ENCODE results near the gene CTBS.

Gene CTBS, protein sequence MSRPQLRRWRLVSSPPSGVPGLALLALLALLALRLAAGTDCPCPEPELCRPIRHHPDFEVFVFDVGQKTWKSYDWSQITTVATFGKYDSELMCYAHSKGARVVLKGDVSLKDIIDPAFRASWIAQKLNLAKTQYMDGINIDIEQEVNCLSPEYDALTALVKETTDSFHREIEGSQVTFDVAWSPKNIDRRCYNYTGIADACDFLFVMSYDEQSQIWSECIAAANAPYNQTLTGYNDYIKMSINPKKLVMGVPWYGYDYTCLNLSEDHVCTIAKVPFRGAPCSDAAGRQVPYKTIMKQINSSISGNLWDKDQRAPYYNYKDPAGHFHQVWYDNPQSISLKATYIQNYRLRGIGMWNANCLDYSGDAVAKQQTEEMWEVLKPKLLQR

DNA sequence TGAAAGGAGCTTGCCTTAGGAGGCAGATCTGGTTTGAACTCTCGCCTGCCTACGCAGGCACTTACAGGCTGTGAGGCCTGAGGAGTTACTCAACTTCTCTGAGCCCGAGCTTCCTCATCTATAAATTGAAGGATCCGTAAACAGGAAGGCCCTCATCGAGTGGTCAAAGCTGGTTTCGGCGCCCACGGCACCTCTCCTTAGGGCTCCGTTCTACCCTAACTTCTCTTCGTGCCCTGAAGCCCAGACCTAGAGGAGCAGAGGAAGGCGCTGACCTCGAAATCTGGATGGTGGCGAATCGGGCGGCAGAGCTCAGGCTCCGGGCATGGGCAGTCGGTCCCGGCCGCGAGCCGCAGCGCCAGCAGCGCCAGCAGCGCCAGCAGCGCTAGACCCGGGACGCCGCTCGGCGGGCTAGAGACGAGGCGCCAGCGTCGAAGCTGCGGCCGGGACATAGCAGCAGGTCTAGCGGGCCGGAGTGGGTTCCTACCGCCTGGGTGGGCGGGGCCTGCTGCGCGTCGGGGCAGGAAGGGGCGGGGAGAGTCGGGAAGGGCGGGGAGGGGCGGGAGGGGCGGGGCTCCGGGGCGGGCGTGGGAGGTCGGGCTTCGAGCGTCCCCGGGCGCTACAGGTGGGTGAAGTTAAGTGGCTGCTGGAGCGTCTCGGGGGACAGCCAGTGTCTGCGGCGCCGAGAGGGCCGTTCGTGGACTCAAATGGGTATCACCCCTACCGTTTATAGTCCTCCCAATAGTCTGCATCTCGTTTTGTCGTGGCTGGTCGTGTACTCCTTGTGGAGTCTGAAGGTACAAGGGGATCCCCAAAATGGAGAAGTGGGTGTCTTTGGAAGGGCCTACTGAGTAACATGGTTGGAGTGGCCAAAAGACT lies at the start of gene CTBS:
TSS of gene CTBS (minus strand) at position 474 of the 876 bp plus-strand sequence. CDS start at position 449, 25 bp downstream.
- TF ChIP-seq, protein P1, sequence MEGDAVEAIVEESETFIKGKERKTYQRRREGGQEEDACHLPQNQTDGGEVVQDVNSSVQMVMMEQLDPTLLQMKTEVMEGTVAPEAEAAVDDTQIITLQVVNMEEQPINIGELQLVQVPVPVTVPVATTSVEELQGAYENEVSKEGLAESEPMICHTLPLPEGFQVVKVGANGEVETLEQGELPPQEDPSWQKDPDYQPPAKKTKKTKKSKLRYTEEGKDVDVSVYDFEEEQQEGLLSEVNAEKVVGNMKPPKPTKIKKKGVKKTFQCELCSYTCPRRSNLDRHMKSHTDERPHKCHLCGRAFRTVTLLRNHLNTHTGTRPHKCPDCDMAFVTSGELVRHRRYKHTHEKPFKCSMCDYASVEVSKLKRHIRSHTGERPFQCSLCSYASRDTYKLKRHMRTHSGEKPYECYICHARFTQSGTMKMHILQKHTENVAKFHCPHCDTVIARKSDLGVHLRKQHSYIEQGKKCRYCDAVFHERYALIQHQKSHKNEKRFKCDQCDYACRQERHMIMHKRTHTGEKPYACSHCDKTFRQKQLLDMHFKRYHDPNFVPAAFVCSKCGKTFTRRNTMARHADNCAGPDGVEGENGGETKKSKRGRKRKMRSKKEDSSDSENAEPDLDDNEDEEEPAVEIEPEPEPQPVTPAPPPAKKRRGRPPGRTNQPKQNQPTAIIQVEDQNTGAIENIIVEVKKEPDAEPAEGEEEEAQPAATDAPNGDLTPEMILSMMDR (conservative IDR thresholded peaks at IDR 0.05; ENCODE audit: low read depth), result no peak
- DNase-seq (ENCODE audit: low spot score), result peak; percentile 96
- CTCF ChIA-PET, result interaction anchor here (0.6 to 3.2 kb wide), 4 partner anchors 9 to 46 kb away, joined by 3 to 9 read pairs (median 4); no protein-coding TSS in a partner anchor
- POLR2A ChIA-PET (ENCODE audit: low non-redundant PET), result no interaction called here
- peak within 1 kb of the TSS; percentile 90 for H3K27ac ChIP-seq

DNA sequence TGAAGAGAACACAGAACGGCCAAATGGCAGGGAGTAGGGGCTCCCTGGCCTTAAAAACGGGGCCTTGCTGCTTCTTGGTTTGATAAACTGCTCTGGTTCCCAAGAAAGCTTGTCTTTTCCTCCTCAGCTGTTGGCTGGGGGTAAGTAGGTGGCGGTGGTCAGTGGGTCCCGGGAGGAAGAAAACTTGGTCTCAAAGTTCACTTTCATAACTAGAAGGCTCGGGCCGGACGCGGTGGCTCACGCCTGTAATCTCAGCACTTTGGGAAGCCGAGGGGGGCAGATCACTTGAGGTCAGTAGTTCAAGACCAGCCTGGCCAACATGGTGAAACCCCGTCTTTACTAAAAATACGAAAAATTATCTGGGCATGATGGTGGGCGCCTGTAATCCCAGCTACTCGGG lies 47.3 kb upstream of the CTBS start:
- TF ChIP-seq, protein P1 (conservative IDR thresholded peaks at IDR 0.05; ENCODE audit: low read depth), result no peak
- DNase-seq (ENCODE audit: low spot score), result no peak
- CTCF ChIA-PET, result interaction anchor here (0.6 to 0.7 kb wide), 3 partner anchors 122 to 160 kb away, joined by 3 to 4 read pairs (median 3); no protein-coding TSS in a partner anchor
- POLR2A ChIA-PET (ENCODE audit: low non-redundant PET), result no interaction called here
- H3K27ac ChIP-seq, result no peak overlapping the region

DNA sequence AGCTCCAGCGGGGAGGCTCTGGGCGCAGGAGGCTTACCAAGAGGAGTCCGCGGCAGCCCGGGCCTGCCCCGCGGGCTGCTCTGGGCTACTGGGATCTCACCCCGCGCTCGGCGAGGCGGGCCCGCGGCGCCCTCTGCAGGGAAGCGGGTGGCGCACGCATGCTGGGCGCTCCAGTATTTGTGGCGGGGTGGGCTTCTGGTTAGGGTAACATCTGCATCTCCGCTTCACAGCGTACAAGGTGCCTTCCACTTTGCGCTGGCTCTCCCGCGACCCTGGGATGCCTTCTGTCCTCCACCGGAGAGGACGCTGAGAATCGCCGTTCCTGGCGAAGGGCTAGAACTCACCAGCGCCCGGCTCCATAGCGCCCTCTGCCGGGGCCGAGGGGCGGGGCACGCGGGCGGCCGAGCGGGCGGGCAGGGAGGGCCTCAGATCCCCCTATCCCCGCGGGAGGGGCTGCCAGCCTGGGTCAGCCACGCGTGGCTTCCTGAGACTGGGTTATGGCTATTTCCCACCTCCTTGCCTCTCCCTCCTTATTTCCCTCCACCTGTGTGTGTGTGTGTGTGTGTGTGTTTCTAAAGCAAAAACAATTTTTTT lies 46.6 kb upstream of the CTBS start:
- H3K27ac ChIP-seq, result peak overlapping the region; percentile 61
- peak; percentile 73 for DNase-seq (ENCODE audit: low spot score)
- CTCF ChIA-PET, result interaction anchor here (0.5 to 1.3 kb wide), 18 partner anchors 9 to 1289 kb away, joined by 3 to 13 read pairs (median 4); partner anchors contain the start of gene CTBS
- TF ChIP-seq, protein P1 (conservative IDR thresholded peaks at IDR 0.05; ENCODE audit: low read depth), result peak; percentile 98
- POLR2A ChIA-PET (ENCODE audit: low non-redundant PET), result no interaction called here

DNA sequence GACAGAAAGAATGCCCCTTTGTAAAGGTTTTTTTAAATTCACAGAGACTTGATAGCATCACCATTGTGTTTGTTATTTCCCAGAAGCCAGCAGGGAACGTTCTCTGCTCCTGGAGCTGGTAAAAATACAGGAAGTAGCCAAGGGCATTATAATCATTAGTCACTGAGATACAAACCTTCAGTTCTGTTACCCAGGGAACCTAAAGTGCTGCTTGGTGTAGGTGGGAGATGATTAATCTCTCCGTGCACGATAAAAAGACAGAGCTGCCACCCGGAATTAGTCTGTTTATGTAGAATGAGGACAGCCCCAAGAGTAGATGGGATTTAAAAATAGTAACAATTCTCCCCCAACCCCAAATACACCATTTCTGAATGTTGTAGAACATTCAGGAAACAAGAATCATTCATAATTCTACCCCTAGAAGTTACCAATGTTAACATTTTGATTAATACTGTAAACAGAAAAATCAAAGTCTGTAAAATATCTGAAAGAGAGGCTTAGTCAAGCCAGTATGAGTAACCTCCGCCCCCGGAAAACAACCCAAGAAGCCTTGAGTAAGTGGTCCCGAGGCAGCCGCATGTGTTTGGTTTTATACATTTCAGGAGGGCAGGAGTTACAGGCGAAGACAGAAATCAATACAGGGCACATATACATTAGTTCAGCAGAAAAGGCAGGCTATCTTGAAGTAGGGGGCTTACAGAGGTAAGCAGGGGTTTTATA lies 45.3 kb upstream of the CTBS start:
- DNase-seq (ENCODE audit: low spot score), result peak; percentile 81
- no peak overlapping the region for H3K27ac ChIP-seq
- TF ChIP-seq, protein P1 (conservative IDR thresholded peaks at IDR 0.05; ENCODE audit: low read depth), result no peak
- CTCF ChIA-PET, result interaction anchor here (0.6 to 1.3 kb wide), 11 partner anchors 12 to 479 kb away, joined by 3 to 13 read pairs (median 4); partner anchors contain the start of gene CTBS
- POLR2A ChIA-PET (ENCODE audit: low non-redundant PET), result interaction anchor here (0.7 kb wide), 1 partner anchor 113 kb away, joined by 3 read pairs; the partner anchor contains the start of genes GNG5 and SPATA1

DNA sequence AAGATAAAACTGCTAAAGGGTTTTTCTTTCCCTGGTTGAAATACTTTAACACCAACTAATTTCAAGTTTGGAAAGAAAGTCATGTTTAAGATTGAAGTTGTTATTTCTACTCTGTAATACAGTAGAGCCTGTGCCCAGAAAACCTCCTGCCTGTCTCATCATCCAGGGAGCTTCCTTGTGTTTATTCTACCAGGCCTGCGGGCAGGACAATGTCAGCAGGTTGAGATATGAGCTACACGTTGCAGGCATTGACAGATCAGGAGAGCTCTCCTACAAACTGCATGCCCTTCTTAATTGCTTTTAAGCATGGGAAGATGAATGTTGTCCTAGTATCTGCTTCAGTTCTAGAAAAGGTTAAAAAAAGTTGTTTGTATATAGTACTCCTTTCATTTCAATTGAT lies 43.1 kb upstream of the CTBS start:
- CTCF ChIA-PET, result interaction anchor here (0.6 kb wide), 1 partner anchor 481 kb away, joined by 3 read pairs; no protein-coding TSS in a partner anchor
- DNase-seq (ENCODE audit: low spot score), result no peak
- POLR2A ChIA-PET (ENCODE audit: low non-redundant PET), result no interaction called here
- TF ChIP-seq, protein P1 (conservative IDR thresholded peaks at IDR 0.05; ENCODE audit: low read depth), result no peak
- H3K27ac ChIP-seq, result no peak overlapping the region
